D341Med (cell line): Measurements from ENCODE around the gene PAPLN.

Experiments used
- DNase-seq: peaks from one replicate; pipeline ENCODE4 v3.0.0; 2012; ENCODE audit warnings: low spot score

PAPLN gene

GRCh38 chr14:73245480-73246325, 8.4 kb downstream of the PAPLN start:
- DNase-seq = peak; percentile 73

GRCh38 chr14:73246387-73247150, 9.3 kb downstream of the PAPLN start:
- no peak for DNase-seq

GRCh38 chr14:73248108-73248868, 11.0 kb downstream of the PAPLN start:
- DNase-seq = no peak

- no peak for DNase-seq
Observed at GRCh38 chr14:73249108-73249507, 11.8 kb downstream of the PAPLN start.

GRCh38 chr14:73249564-73250316, 12.4 kb downstream of the PAPLN start:
- no peak for DNase-seq

GRCh38 chr14:73250317-73250713, 13.0 kb downstream of the PAPLN start:
- DNase-seq = no peak

- DNase-seq = no peak
Observed at GRCh38 chr14:73250781-73251500, 13.6 kb downstream of the PAPLN start.

GRCh38 chr14:73251516-73252215, 14.4 kb downstream of the PAPLN start:
- no peak for DNase-seq

GRCh38 chr14:73252491-73253322, 15.4 kb downstream of the PAPLN start:
- no peak for DNase-seq

GRCh38 chr14:73253323-73253610, 16.0 kb downstream of the PAPLN start:
- no peak for DNase-seq

- DNase-seq = no peak
Observed at GRCh38 chr14:73253721-73254120, 16.4 kb downstream of the PAPLN start.

- DNase-seq = no peak
Observed at GRCh38 chr14:73254247-73255004, 17.1 kb downstream of the PAPLN start.

- DNase-seq = no peak
Observed at GRCh38 chr14:73255005-73255400, 17.7 kb downstream of the PAPLN start.

GRCh38 chr14:73255693-73256225, 18.5 kb downstream of the PAPLN start:
- no peak for DNase-seq

- no peak for DNase-seq
Observed at GRCh38 chr14:73258076-73258475, 20.8 kb downstream of the PAPLN start.

- peak; percentile 37 for DNase-seq
Observed at GRCh38 chr14:73258845-73259611, 21.7 kb downstream of the PAPLN start.

GRCh38 chr14:73259837-73260236, 22.5 kb downstream of the PAPLN start:
- no peak for DNase-seq

GRCh38 chr14:73260574-73260973, 23.3 kb downstream of the PAPLN start:
- DNase-seq = no peak
